Measurements from ENCODE around the gene NBAS. TPM values are rescaled to one million over a fixed set of nuclear protein-coding genes. Genes with fewer than 3 reads are reported as not detected.
"Not testable (repeated sequence)": the region's sequence is repeated elsewhere in the genome, so short reads cannot be mapped to it uniquely, and the experiment has no call there.

The NBAS gene
- polyA plus RNA-seq, 1 donor: 35.5 TPM

DNA sequence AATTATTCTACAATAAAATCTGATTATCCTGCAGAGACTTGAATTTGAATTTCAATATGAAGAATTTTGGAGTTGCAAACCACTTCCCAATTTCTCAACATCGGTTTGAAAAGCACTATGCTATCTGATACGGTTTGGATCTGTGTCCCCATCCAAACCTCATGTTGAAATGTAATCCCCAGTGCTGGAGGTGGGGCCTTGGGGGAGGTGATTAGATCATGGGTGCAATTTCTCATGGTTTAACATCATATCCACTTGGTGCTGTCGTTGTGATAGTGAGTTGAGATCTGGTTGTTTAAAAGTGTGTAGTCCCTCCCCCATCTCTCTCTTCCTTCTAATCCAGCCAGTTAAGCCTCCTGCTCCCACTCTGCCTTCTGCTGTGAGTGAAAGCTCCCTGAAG lies 205.7 kb downstream of the NBAS start:
- DNase-seq: no peak

DNA sequence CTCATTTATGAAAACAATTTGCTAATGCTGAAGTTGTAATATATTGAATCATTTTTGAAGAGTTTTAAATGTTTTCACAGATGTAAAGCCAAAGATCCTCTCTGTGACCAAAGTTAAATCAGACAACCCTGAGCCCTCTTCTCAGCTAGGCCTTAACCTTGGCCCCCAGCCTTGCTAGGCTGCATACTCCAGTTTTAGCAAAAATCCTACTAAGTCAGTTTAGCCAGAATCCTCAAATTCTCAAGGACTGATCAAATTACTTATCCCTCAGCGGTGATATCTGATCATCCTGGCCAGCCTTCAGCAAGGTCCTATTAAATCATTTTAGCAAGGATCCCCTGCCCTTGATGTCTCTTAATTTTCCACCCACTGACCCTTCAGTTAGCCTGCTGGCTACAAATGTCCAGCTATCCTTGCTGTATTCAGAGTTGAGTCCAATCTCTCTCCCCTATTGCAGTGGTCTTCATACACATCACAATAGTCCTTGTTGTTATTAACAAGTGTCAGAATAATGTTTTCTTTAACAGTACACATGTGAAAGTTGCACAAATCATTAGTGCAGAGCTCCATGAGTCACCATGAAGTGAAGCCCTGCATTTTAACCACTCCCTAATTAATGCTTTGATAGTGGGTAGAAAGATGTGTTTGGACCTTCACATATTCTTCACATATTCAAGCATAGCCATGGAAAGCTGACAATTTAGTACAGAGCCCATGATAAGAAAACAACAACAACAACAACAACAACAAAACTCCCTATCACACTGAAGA lies 206.4 kb downstream of the NBAS start:
- no peak for DNase-seq

DNA sequence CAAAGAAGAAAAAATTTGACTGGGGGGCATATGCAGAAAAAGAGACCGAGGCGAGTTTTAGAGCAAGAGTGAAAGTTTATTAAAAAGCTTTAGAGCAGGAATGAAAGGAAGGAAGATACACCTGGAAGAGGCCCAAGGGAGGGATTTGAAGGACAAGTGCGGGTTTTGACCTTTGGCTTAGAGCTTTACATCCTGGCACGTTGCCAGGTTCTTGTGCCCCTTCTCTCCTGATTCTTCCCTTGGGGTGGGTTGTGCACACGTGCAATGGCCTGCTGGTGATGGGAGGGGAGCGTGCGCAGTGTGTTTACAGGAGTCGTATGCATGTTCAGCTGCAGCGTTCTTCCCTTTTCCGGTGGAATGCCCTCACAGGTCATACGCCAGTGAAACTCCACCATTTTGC lies 208.8 kb downstream of the NBAS start:
- DNase-seq: no peak

DNA sequence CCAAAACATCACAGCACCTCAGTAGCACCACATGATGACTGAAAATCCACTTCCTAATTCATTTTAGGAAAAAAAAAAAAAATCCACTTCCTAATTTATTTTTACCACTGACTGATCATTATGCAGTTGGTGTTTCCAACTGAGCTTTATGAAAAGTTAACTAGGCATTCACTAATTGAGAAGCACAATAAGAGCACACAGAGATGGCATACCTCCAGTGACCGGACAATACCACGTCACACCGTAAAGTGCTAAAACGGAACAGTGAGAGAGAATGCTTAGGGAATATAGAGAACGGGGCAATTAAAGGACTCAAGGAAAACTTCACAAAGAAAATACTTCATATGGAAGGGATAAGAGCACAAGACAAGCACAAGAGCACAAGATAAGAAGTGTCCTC lies 212.5 kb downstream of the NBAS start:
- DNase-seq: no peak

DNA sequence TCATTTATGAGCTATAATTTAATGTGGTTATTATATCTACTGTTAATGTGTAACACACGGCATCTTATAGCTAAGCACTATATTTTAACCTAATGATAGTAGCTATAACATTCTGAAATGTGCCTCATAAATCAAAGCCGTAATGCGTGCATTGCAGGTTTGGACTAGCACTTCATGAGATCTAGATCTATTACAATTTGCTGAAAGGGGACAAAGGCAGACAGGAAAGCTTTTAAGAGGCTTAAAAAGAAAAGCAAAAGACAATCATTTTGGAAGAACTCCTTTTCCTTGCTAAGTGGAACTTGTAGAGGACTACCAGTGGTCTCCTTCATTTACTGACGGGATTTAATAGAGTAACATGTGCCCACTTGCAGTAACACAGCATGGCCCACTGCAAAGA lies 213.1 kb downstream of the NBAS start:
- no peak for DNase-seq

DNA sequence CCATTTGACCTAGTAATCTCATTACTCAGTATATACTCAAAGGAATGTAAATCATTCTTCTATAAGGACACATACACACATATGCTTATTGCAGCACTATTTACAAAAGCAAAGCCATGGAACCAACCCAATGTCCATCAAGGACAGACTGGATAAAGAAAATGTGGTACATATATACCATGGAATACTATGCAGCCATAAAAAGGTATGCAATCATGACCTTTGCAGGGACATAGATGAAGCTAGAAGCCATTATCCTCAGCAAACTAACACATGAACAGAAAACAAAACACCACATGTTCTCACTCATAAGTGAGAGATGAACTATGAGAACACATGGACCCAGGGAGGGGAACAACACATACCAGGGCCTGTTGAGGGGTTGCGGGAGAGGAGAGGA lies 214.5 kb downstream of the NBAS start:
- no peak for DNase-seq

DNA sequence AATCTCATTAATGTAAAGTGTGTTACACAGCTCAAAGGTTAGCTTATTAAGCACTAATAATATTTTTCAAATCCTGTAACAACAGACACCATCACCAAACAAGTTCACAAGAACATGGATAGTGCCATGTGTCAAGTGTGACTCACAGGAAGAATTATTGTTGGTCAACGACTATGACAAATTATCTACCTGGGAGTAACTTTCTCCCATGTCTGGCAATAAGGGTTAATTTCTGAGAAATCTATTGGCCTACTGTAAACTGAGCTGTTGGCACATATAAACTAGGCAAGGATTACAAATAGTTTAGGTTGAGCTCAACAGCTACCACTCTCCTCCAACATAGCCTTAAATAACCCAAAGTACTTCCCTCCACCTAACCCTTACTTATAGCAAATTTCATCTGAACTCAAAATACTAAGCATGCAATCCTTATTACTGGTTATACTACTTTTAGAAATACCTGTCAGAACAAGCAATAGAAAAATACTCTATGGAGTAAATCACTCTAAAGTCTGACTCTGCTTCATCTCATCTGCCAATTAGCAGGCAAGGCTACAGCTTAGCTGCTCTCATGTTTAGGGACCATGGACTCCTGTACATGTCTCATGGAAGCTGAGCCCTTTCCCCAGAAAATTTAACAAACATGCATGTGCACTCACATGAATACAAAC lies 223.0 kb downstream of the NBAS start:
- no peak for DNase-seq

DNA sequence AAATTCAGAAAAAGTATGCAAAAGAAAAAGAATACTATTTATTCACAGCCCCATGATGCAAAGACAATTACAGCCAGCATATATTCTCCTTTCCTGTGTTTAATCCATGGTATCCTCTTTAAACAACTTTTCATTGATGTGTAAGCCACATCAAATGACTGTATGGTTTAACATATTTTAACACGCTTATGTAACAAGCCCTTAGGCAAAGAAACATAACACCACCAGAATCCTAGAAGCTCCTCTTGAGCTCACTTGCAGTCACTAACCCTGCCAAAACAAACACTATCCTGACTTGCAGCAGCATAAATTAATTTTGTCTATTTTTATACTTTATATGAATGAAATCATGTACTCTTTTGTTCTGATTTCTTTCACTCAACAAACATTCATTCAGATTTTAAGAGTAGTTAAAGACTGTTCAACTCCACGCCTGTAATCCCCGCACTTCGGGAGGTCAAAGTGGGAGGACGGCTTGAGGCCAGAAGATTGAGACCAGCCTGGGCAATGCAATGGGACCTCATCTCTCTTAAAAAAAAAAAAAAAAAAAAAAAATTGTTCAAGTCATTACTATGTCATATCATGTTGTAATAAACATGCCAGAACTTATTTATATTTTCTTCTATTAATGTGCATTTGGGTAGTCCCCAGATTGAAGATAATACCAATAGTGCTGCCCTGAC lies 226.3 kb downstream of the NBAS start:
- DNase-seq: no peak

DNA sequence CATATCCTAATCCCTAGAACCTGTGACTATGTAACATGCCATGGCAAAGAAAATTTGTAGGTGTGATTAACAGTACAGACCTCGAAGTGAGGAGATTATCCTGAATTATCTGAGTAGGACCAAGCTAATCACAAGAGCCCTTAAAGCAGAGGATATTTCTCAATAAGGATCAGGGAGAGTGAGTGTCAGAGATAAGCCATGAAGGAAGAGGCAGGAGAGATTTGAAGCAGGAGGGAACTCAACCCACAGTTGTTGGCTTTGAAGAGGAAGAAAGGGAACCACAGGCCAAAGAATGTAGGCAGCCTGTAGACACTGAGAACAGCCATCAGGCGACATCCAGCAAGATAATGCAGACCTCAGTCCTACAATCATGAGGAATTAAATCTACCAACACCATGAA lies 229.3 kb downstream of the NBAS start:
- DNase-seq: no peak

DNA sequence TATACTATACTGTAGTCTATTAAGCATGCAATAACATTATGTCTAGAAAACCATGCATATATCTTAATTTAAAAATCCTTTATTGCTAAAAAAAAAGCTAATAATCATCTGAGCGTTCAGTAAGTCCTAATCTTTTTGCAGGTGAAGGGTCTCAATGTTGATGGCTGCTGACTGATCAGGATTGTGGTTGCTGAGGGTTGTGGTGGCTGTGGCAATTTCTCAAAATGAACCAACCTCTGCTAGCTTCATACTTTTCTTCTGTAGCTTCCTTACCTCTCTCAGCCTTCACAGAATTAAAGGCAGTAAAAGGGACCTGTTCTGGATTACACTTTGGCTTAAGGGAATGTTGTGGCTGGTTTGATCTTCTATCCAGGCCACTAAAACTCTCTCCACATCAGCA lies 235.8 kb downstream of the NBAS start:
- no peak for DNase-seq

DNA sequence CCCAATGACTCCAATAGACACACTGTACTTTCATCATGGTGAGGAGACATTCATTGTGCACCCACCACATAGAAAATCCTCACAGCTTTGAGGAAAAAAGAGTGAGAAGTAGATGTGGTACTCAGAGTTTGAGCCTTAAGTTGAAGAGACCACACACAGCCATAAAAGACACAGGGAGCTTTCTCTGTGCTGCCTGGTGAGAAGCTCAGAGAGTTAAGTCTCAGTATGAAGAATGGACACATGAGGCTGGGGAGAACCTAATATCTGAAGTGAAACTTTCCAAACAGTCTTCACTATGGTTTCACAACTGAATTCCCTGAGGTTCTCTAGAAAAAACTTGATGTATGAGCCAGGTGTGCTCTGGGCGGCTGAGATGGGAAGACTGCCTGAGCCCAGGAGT lies 237.9 kb downstream of the NBAS start:
- no peak for DNase-seq

DNA sequence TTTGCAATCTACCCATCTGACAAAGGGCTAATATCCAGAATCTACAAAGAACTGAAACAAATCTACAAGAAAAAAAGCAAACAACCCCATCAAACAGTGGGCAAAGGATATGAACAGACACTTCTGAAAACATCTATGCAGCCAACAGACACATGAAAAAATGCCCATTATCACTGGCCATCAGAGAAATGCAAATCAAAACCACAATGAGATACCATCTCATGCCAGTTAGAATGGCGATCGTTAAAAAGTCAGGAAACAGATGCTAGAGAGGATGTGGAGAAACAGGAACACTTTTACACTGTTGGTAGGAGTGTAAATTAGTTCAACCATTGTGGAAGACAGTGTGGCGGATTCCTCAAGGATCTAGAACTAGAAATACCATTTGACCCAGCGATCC lies 239.7 kb downstream of the NBAS start:
- not testable (repeated sequence) for DNase-seq

DNA sequence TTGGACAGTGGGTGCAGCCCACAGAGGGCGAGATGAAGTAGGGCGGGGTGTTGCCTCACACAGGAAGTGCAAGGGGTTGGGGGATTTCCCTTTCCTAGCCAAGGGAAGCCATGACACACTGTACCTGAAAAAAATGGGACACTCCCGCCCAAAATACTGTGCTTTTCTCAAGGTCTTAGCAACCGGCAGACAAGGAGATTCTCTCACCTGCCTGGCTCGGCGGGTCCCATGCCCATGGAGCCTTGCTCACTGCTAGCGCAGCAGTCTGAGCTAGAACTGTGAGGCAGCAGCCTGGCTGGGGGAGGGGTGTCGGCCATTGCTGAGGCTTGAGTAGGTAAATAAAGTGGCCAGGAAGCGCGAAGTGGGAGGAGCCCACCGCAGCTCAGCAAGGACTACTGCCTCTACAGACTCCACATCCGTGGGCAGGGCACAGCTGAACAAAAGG lies 244.7 kb downstream of the NBAS start:
- no peak for DNase-seq

DNA sequence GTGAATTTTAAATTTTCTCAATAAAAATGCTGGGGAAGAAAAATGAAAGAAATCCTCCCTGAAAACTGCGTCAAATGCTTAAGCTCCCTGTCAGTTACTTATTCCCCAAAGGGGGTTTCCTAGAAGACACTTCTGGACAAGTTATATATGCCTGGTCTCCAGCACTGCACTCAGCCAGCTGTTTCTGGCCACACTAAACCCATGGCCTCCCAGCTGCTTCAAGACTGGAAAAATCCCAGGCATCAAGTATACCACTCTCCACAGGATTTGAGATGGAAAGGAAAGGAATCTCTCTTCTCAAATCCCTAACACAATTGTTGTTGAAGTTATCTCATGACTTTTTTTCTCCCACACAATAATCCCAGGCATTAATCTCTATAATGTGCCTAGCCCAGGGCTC lies 245.7 kb downstream of the NBAS start:
- DNase-seq: no peak

DNA sequence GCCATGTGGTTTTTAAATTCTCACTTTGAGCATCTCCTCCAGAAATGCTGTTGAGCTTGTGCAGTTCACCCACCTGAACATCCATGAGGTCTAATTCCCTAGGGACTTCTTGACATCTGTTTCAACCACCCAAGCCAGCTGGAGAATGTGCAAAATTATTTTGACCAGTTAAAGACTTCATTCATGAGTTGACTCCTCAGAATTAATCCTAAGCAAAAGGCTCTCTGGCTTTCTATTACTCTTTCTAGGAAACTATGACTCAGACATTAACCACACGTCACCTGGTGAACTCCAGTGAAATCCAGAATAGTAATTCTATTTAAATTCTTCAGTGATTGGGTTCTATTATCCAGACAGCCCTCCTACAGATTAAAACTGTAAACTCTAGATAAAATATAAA lies 247.5 kb downstream of the NBAS start:
- DNase-seq: peak; percentile 15

DNA sequence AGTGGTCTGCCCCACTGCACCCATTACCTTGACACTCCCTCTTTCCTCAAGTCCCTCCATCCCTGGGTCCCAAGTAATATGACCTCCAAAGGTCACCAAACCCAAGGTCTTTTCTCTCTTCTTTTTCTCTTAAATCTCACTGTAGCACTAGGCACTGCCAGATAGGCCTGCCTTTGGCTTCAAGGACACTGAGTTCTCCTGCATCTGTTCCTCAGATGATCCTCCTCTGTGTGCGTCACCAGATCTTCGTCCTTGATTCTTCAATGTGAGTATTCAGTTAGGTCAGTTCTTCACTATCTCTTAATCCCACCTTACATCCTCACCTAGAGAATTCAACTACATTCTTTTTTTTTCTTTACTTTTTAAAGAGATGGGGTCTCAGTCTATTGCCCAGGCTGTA lies 249.2 kb downstream of the NBAS start:
- DNase-seq: no peak

DNA sequence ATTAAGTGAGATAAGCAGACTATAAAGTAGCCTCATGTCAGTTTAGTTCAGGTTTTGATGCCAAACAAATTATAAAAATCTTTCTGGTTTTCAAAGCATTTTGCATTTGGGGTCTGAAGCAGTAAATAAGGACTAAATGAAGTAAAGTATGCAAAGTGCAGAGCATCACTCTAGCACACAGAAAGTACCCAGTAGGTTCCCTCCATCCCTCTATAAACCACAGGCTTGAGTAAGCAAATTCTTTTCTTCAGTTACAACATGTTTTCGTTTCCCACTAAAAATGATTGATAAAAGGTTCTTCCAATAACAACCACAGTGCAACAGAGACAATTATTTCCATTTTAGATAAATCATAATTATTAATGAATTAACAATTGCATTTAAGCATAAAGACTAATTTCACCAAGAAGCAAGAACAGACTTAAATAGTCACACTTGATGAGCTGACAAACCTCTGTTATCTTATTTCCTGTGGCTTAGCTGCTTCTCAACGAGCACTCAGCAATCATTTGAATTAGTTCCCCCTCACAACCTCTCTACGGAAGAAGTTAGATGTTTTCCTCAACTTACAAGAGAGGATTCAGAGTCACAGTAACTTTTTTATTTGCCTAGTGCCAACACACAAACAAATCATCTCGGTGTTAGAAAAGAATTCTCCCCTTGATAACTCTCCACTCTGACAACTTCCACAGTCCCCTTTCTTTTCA lies 249.8 kb downstream of the NBAS start:
- DNase-seq: no peak

DNA sequence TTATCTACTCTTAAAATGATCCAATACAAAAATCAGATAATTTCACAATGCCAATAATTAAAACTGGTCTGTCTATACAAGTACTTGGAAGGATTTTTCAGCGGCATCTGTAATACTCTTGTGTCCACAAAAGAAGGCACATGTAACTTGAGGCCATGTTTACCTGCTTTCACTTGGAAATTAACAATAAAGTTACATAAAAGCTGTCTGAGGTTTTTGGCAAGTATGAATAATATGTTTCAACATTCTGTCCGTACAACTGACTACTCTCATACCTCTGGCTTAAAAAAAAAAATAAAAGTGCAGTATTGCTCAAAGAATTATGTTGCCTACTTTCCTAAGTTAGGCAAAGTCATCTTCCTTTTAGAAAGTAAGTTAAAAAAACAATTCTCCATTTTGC lies 253.6 kb downstream of the NBAS start:
- DNase-seq: no peak

DNA sequence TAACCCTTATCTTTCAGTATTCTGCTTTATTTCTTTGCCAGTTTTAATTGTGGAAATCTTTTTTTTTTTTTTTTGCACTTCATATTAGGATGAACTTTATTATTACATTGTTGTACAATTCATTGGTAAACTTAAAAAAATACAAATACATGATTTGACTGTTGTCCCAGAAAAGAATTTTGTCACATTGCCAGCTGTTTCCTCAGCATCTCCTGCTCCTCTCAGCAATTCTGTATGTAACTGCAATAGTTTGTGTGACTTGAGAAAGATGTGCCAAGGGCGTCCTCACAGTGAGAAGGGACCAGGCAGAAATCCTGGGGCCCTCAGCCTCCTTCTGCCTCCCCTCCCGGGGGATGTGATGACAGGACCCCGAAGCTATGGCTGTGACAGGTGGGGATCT lies 254.4 kb downstream of the NBAS start:
- DNase-seq: no peak

DNA sequence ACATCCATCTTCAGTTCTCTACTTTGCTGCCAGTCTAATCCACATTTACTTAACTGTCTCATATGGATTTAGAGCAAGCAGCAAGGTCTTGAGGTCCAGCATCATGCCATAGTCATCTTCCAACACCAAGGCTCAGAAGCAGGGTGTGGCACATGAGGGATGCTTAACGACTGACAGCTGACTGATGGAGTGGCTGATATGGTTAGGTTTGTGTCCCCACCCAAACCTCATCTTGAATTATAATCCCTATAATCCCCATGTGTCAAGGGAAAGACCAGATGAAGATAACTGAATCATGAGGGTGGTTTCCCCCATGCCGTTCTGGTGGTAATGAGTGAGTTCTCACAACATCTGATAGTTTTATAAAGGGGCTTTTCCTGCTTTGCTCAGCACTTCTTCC lies 257.3 kb downstream of the NBAS start:
- DNase-seq: no peak

DNA sequence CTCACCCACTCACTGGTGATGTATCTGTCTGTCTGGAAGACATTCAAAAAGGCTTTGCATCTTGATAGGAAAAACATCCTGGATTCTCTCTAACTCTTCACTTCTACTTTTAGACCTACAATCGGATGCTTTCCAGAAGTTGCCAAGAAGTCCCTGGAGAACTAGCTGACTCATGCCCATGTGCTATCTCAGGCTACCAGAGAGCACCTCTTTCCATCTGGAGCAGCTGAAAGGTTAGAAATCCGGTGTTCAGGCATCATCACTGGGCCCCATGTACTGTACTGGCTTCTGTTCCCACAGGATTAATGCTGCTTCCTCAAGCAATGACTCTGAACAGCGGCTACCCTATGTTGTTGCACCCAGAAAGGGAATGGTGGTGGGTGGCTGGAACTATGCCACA lies 259.0 kb downstream of the NBAS start:
- no peak for DNase-seq

DNA sequence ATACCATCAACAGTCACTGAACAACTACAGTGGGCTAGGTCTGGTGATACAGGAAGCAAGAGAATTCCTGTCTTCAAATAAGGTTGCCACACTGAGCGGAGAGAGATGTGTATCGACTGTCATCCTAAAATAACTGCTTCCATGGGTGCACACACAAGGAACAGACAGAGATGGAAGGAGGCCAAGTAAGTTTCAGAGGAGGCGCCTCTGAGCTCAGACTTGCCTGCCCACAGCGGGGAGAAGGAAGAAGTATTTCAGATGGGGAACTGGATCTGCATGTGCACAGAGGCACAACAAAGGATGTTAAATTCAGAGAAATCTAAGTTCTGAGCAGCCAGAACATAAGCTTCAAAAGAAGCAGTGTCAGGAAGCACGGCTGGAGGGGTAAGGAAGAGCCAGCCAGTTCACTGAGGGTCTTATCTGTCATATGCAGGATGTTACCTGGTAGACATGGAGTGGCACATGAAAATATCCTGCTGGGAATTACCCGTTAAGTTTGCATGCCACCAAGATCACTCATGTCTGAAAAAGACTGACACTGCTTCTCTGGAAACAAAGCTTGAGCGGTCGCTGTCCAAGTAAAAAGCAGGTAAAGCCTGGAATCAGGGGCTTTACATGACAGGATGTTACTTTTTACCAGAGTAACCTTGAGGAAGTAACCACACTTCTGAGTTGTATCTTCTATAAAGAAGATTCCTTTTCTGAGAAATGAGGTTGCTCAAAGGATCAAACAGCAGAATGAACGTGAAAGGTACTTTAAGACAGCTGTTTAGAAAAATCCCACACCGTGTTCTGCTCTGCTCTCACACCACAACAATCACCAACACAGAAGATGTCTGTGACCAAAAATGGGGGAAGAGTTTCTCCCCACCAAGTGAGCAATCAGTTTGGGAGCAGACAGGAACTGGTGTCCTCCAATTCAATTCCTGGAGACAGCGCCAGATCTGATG lies 260.2 kb downstream of the NBAS start:
- no peak for DNase-seq

Data from hindlimb muscle (tissue), 1 donor.